HepG2 (cell line): ENCODE data around the gene RPS8. TPM values are rescaled to one million over a fixed set of nuclear protein-coding genes. Genes with fewer than 3 reads are reported as not detected.

ENCODE experiments used
- FLYWCH1 ChIP-seq: sonication (generic); formaldehyde crosslinking; IDR thresholded peaks from 2 replicates; pipeline ENCODE4 v1.8.1; 2023; ENCODE audit warnings: mild to moderate bottlenecking, missing genetic modification reagents
- FOXA1 ChIP-seq, 2 experiments: fragments of 450-650 bp in 1 of 2; sonication (generic) in 1 of 2; formaldehyde crosslinking in 1 of 2; IDR thresholded peaks; 2 replicates each; pipeline versions ENCODE4 v1.4.0 to v1.6.1; 2016 to 2020; ENCODE audit warnings: missing genetic modification reagents in 1 of 2
- HDAC2 ChIP-seq: sonication (generic); formaldehyde crosslinking; IDR thresholded peaks from 2 replicates; pipeline ENCODE4 v1.4.0; 2020; ENCODE audit warnings: missing genetic modification reagents
- KAT7 ChIP-seq: IDR thresholded peaks from 2 replicates; pipeline ENCODE4 v1.6.1; 2018; ENCODE audit warnings: borderline replicate concordance, missing compliant biosample characterization
- KLF16 ChIP-seq, 2 experiments: sonication (generic) in 1 of 2; formaldehyde crosslinking in 1 of 2; IDR thresholded peaks; 2 replicates each; pipeline versions ENCODE4 v1.6.1 to v1.8.0; 2016 to 2023; ENCODE audit warnings: missing genetic modification reagents in 2 of 2, missing compliant biosample characterization in 1 of 2
- MNT ChIP-seq: fragments of 450-650 bp; IDR thresholded peaks from 2 replicates; pipeline ENCODE4 v1.6.1; 2016
- NCOA2 ChIP-seq: sonication (generic); formaldehyde crosslinking; IDR thresholded peaks from 2 replicates; pipeline ENCODE4 v1.8.0; 2022; ENCODE audit warnings: inconsistent platforms
- NFIC ChIP-seq: IDR thresholded peaks from 2 replicates; pipeline ENCODE4 v1.6.1; 2012; ENCODE audit warnings: mild to moderate bottlenecking, low read length, inconsistent platforms
- NFRKB ChIP-seq: fragments of 450-650 bp; IDR thresholded peaks from 2 replicates; pipeline ENCODE4 v1.6.1; 2017
- SIX1 ChIP-seq: sonication (generic); formaldehyde crosslinking; IDR thresholded peaks from 2 replicates; pipeline ENCODE4 v1.4.0; 2020; ENCODE audit warnings: missing genetic modification reagents, borderline replicate concordance
- ZBTB46 ChIP-seq: sonication (generic); formaldehyde crosslinking; IDR thresholded peaks from 2 replicates; pipeline ENCODE4 v1.4.0; 2020; ENCODE audit warnings: mild to moderate bottlenecking, missing genetic modification reagents, borderline replicate concordance
- ZC3H4 ChIP-seq: sonication (generic); formaldehyde crosslinking; IDR thresholded peaks from 2 replicates; pipeline ENCODE4 v1.4.0; 2020; ENCODE audit warnings: missing genetic modification reagents, borderline replicate concordance
- ZNF18 ChIP-seq: sonication (generic); formaldehyde crosslinking; IDR thresholded peaks from 2 replicates; pipeline ENCODE4 v1.8.0; 2022; ENCODE audit warnings: mild to moderate bottlenecking, missing genetic modification reagents; ENCODE audit not compliant: insufficient replicate concordance
- ZNF33B ChIP-seq: sonication (generic); formaldehyde crosslinking; IDR thresholded peaks from 2 replicates; pipeline ENCODE4 v1.5.1; 2020; ENCODE audit warnings: mild to moderate bottlenecking, missing genetic modification reagents
- ZNF607 ChIP-seq: sonication (generic); formaldehyde crosslinking; IDR thresholded peaks from 2 replicates; pipeline ENCODE4 v1.5.1; 2020; ENCODE audit warnings: missing genetic modification reagents, mild to moderate bottlenecking, borderline replicate concordance
- ZNF646 ChIP-seq: sonication (generic); formaldehyde crosslinking; IDR thresholded peaks from 2 replicates; pipeline ENCODE4 v1.9.0; 2021; ENCODE audit warnings: mild to moderate bottlenecking, missing genetic modification reagents
- polyA plus RNA-seq, 8 experiments: library from polyadenylated mRNA; depleted of rRNA in 3 of 8; stranded (reverse) in 7 of 8; unstranded in 1 of 8; fragments of >200 nt; fragmentation: Illumina TruSeq in 4 of 8; extraction: Trizol in 4 of 8; gene quantifications; 2 replicates each; pipeline versions ENCODE4 v1.2.1 to v1.2.3, GENCODE V29; 2011 to 2016; ENCODE audit warnings: low read depth in 4 of 8, missing spikeins in 1 of 8, mixed read lengths in 1 of 8; ENCODE audit not compliant: insufficient read depth in 1 of 8
- total RNA-seq, 5 experiments: library from RNA; depleted of rRNA; stranded (reverse); fragments of >200 nt; fragmentation: Illumina TruSeq; extraction: Trizol; gene quantifications; 2 replicates each; pipeline ENCODE4 v1.2.3, GENCODE V29; 2016; ENCODE audit warnings: low read depth in 1 of 5

Gene RPS8
- total and polyA plus RNA-seq, 2 of the 13 experiments (the other 11 are each of a cell fraction or from before 2014, with no cell fraction given), result 2,628 to 2,822 TPM

GRCh38 chr1:44775078-44775929 is at the start of gene RPS8 (continued):
- no peak for TF ChIP-seq ZBTB46 (CRISPR knock-in tag)
- TF ChIP-seq ZNF607 (CRISPR knock-in tag), result no peak; the same call in 1 of the 2 replicates
- 0 out of 2 replicates have a peak, but pooled peaks have one; percentile 18 for TF ChIP-seq NFIC
- peak; percentile 34 for TF ChIP-seq MNT
- no peak for TF ChIP-seq FLYWCH1 (CRISPR knock-in tag)
- TF ChIP-seq KLF16 (CRISPR knock-in tag; IDR thresholded peaks at IDR 0.05), result peak in 1 of 2 experiments; percentile 93; a peak in 1 of 4 replicates
- no peak for TF ChIP-seq SIX1 (CRISPR knock-in tag)
- peak; percentile 58 for TF ChIP-seq NCOA2 (CRISPR knock-in tag)
- no peak for TF ChIP-seq ZC3H4 (CRISPR knock-in tag)
- TF ChIP-seq FOXA1 (IDR thresholded peaks at IDR 0.05), result no peak
- TF ChIP-seq FOXA1 (CRISPR knock-in tag; IDR thresholded peaks at IDR 0.05), result peak; percentile 48
- TF ChIP-seq HDAC2 (CRISPR knock-in tag), result peak; percentile 61; the same call in 1 of the 2 replicates
- TF ChIP-seq NFRKB, result no peak
- no peak for TF ChIP-seq ZNF18 (CRISPR knock-in tag)
- TF ChIP-seq ZNF33B (CRISPR knock-in tag), result no peak
- TF ChIP-seq ZNF646, result no peak
- TF ChIP-seq KAT7, result peak; percentile 80
